AG04450 (cell line): ENCODE results near the gene ARMH1. TPM values are rescaled to one million over a fixed set of nuclear protein-coding genes. Genes with fewer than 3 reads are reported as not detected.

Experiments used
- CTCF ChIA-PET: fragments of 300-600, 350-600 bp; formaldehyde crosslinking; extraction: SDS; loops from one replicate; lab custom pipeline; 2022; ENCODE audit warnings: antibody characterized with exemption, inconsistent platforms; lab: Charles Lee
- POLR2A ChIA-PET: fragments of 350-600 bp; formaldehyde crosslinking; extraction: SDS; loops from one replicate; lab custom pipeline; 2021; ENCODE audit warnings: antibody characterized with exemption, inconsistent platforms; lab: Yijun Ruan, JAX
- DNase-seq: peaks from one replicate; pipeline ENCODE4 v3.0.0-alpha.2; 2011; ENCODE audit warnings: low read depth, low spot score
- H3K27ac ChIP-seq: one replicate; pipeline ENCODE4 v1.5.1; 2012; ENCODE audit warnings: low read depth, low read length, control low read depth
- H3K27me3 ChIP-seq: one replicate; pipeline ENCODE4 v1.6.0; 2012; ENCODE audit warnings: low read length; ENCODE audit not compliant: control insufficient read depth, insufficient read depth
- H3K4me3 ChIP-seq: 2 replicates; pipeline ENCODE4 v1.5.1; 2011; ENCODE audit warnings: mild to moderate bottlenecking, low read depth, low read length, control low read depth
- H3K9me3 ChIP-seq: 2 replicates; pipeline ENCODE4 v1.5.1; 2012; ENCODE audit warnings: low read length; ENCODE audit not compliant: control insufficient read depth, insufficient read depth
- CTCF ChIP-seq: IDR thresholded peaks from 2 replicates; pipeline ENCODE4 v1.5.1; 2011; ENCODE audit warnings: low read depth, low read length, control low read depth, inconsistent platforms
- polyA plus RNA-seq: library from polyadenylated mRNA; depleted of rRNA; stranded (reverse); fragments of >200 nt; gene quantifications from 2 replicates; pipeline ENCODE4 v1.2.3, GENCODE V29; 2011

Gene ARMH1
- polyA plus RNA-seq, 1 experiment = 2.7 TPM

GRCh38 chr1:44655609-44656008 lies 18.9 kb upstream of the ARMH1 start:
- no peak for DNase-seq
- no peak overlapping the region for H3K4me3 ChIP-seq
- TF ChIP-seq CTCF = peak; percentile 86
- H3K27ac ChIP-seq = no peak overlapping the region
- CTCF ChIA-PET = interaction anchor here (0.6 to 3.7 kb wide), 7 partner anchors 8 to 153 kb away, joined by 3 to 15 read pairs (median 4); partner anchors contain the start of gene RNU5D-1
- POLR2A ChIA-PET = no interaction called here
- H3K27me3 ChIP-seq = no peaks in the 10 kb centered on the region
- no peaks in the 10 kb centered on the region for H3K9me3 ChIP-seq

GRCh38 chr1:44659566-44659965 lies 14.9 kb upstream of the ARMH1 start:
- H3K27me3 ChIP-seq = no peaks in the 10 kb centered on the region
- H3K27ac ChIP-seq = no peak overlapping the region
- ChIA-PET POLR2A (no interaction called here), CTCF (interaction anchor here (0.7 to 1.2 kb wide), 3 partner anchors 13 to 72 kb away, joined by 3 to 4 read pairs (median 3); no protein-coding TSS in a partner anchor)
- no peak for DNase-seq
- no peak for TF ChIP-seq CTCF
- H3K9me3 ChIP-seq = no peaks in the 10 kb centered on the region
- no peak overlapping the region for H3K4me3 ChIP-seq

- no peak overlapping the region for H3K27ac ChIP-seq
- CTCF ChIA-PET = interaction anchor here (0.7 to 1.1 kb wide), 2 partner anchors 15 to 71 kb away, joined by 3 read pairs; no protein-coding TSS in a partner anchor
- H3K4me3 ChIP-seq = no peak overlapping the region
- H3K9me3 ChIP-seq = no peaks in the 10 kb centered on the region
- POLR2A ChIA-PET = no interaction called here
- TF ChIP-seq CTCF = no peak
- no peaks in the 10 kb centered on the region for H3K27me3 ChIP-seq
- DNase-seq = no peak
Observed at GRCh38 chr1:44660176-44660575, 14.3 kb upstream of the ARMH1 start.

- Histone ChIP-seq H3K27ac (no peak overlapping the region), H3K4me3 (no peak overlapping the region), H3K27me3 (no peaks in the 10 kb centered on the region), H3K9me3 (no peaks in the 10 kb centered on the region)
- CTCF ChIA-PET = interaction anchor here (1.8 to 3.6 kb wide), 2 partner anchors 10 to 53 kb away, joined by 5 to 15 read pairs; no protein-coding TSS in a partner anchor
- POLR2A ChIA-PET = no interaction called here
- TF ChIP-seq CTCF = no peak
- no peak for DNase-seq
Observed at GRCh38 chr1:44661781-44662682, 12.5 kb upstream of the ARMH1 start.

- no peaks in the 10 kb centered on the region for H3K9me3 ChIP-seq
- no peak overlapping the region for H3K27ac ChIP-seq
- no peak overlapping the region for H3K4me3 ChIP-seq
- ChIA-PET CTCF (interaction anchor here (1.8 to 3.6 kb wide), 2 partner anchors 10 to 54 kb away, joined by 5 to 15 read pairs; no protein-coding TSS in a partner anchor), POLR2A (no interaction called here)
- H3K27me3 ChIP-seq = no peaks in the 10 kb centered on the region
- no peak for TF ChIP-seq CTCF
- DNase-seq = no peak
Observed at GRCh38 chr1:44662683-44663030, 11.9 kb upstream of the ARMH1 start.
